Inflammatory macrophage (primary cell): ENCODE data around the gene KIF1C.
A peak's percentile ranks its signal among the peaks of the same experiment; 100 is the strongest.

Experiments used
- DNase-seq, 2 donors: peaks; one replicate each; pipeline ENCODE4 v3.0.0-alpha.2; 2020 to 2022
- total RNA-seq, 18 experiments: gene quantifications; one replicate each; lab custom pipeline; 2026; ENCODE audit warnings: mixed read lengths in 6 of 18, inconsistent platforms in 2 of 18; lab: John Stamatoyannopoulos, UW

KIF1C gene
- 52.4 to 189 (median 108) reads per million in 18 experiments for total RNA-seq

- peak; percentile 89 to 92 for DNase-seq
These were observed at the start of gene KIF1C, which contains the start of gene INCA1 for GRCh38 chr17:4997302-4998026. TSS of gene KIF1C (plus strand) at chr17:4997950. CDS start at chr17:5000247, 2,297 bp downstream. TSS of gene INCA1 (minus strand) at chr17:4997522. CDS start at chr17:4994437, 3,085 bp downstream.

- DNase-seq, result peak; percentile 95 to 98
These were observed 49.4 kb upstream of the KIF1C start, which contains the start of gene PFN1 for GRCh38 chr17:4948166-4948930. TSS of gene PFN1 (minus strand) at chr17:4948530. CDS start at chr17:4948394, 136 bp downstream.

GRCh38 chr17:4948931-4949320, 48.8 kb upstream of the KIF1C start:
- DNase-seq, result peak; percentile 93 to 95

GRCh38 chr17:4949321-4950074, 48.3 kb upstream of the KIF1C start:
- peak; percentile 86 to 91 for DNase-seq

GRCh38 chr17:4950075-4950745, 47.5 kb upstream of the KIF1C start:
- DNase-seq, result peak in 1 of 2 donors; percentile 38

GRCh38 chr17:4950746-4951204, 47.0 kb upstream of the KIF1C start, which contains the start of gene ENO3:
TSS of gene ENO3 (plus strand) at chr17:4951119. CDS start at chr17:4951830, 711 bp downstream.
- peak in 1 of 2 donors; percentile 0 for DNase-seq

DNA sequence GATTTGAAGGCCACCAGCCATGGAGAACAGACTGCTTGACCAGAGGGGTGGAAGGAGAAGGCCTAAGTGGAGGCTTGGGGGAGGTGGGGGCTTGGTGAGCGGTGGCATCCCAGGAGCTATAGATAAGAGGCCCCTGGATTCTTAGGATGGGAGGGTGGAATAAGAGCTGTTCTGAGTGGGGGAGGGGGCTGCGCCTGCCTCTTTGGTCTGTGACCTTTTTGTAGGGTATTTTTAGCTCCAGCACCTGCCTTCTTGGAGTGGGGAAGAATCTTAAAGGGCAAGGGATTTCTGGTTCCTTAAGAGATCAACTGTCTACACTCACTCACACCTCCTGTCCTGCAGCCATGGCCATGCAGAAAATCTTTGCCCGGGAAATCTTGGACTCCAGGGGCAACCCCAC, 46.3 kb upstream of the KIF1C start:
- no peak for DNase-seq

- no peak for DNase-seq
These were observed 44.2 kb upstream of the KIF1C start for GRCh38 chr17:4953451-4953961.

GRCh38 chr17:4955091-4955490, 42.7 kb upstream of the KIF1C start:
- DNase-seq, result no peak

DNA sequence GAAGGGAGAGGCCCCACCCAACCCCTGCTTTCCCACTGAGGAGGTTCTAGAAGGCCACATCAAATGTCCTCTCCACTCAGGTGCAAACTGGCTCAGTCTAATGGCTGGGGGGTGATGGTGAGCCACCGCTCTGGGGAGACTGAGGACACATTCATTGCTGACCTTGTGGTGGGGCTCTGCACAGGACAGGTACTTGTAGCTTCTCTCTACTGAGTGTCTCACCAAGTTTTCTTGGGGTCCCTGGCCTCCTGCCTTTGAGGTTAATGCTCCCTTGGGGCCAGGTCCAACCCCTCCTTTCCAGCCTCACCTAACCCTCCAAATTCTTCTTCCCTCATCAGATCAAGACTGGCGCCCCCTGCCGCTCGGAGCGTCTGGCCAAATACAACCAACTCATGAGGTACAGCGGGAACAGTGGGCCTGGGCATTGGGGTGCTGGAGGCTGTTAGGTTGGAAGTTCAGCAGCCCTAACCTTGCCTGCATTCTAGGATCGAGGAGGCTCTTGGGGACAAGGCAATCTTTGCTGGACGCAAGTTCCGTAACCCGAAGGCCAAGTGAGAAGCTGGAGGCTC, 41.2 kb upstream of the KIF1C start:
- DNase-seq, result peak in 1 of 2 donors; percentile 36

- no peak for DNase-seq
These were observed 39.6 kb upstream of the KIF1C start for GRCh38 chr17:4958102-4958501.

DNA sequence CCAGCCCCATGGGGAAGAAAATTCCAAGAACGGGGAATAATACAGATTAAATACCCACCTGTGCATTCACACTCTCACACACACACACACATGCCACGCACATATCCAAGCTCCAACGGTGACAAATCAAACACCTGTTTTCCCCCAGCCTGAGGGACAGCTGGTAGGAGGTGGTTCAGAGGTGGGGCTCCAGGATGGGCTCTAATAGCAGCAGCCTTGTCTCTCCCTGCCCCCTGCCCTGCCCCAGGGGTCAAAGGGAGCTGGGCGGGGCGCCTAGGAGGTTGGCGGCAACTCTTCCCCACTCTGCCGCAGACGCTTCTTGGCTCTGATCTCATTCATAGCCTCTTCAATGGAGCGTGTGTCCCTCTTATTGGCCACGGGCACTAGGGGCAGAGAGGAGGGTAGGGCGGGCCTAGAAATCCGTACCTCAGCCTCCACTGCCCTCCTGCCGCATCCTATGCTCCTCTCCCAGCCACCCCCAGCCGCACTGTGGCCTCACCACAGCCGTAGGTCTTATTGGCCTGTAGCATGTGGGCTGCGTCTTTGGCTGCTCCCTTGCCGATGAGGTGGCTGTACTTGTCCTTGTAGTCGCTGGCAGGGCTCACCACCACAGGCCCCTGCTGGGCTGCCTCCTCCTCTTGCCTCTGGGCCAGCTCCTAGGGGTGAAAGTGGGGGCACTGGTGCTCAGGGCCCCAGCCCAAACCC, 38.3 kb upstream of the KIF1C start:
- no peak for DNase-seq

DNA sequence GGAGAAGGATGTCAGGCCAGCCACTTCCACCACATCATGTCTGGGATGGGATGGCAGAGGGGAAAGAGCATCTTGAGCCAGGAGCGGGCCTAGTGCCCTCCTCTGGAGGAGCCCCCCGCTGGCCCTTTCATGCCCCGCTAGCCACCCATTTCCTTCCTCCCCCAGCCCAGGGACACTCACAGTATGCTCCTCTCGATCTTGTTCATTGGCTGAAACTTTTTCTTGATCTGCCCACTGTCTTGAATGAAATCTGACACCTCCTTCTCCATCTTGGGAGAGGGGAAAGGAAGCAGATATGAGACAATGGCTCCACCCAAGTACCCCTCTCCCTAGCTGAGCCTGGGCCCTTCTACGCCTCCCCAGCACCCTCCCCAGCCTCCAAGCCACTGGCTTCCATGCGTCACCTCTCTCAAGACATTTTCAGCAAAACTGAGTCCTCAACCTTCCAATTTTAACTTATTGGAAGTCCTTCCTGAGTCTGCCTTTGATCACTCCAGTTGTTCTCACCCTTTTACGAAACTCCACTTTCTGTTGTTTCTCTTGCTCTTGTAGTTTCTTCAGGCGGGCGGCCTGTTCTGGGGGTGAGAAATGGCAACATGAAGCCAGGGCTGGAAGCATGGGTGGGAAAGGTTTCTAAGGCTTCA, 37.3 kb upstream of the KIF1C start:
- no peak for DNase-seq

GRCh38 chr17:4965311-4965986, 32.3 kb upstream of the KIF1C start:
- no peak for DNase-seq

GRCh38 chr17:4966844-4967538, 30.8 kb upstream of the KIF1C start:
- DNase-seq, result peak; percentile 99

DNA sequence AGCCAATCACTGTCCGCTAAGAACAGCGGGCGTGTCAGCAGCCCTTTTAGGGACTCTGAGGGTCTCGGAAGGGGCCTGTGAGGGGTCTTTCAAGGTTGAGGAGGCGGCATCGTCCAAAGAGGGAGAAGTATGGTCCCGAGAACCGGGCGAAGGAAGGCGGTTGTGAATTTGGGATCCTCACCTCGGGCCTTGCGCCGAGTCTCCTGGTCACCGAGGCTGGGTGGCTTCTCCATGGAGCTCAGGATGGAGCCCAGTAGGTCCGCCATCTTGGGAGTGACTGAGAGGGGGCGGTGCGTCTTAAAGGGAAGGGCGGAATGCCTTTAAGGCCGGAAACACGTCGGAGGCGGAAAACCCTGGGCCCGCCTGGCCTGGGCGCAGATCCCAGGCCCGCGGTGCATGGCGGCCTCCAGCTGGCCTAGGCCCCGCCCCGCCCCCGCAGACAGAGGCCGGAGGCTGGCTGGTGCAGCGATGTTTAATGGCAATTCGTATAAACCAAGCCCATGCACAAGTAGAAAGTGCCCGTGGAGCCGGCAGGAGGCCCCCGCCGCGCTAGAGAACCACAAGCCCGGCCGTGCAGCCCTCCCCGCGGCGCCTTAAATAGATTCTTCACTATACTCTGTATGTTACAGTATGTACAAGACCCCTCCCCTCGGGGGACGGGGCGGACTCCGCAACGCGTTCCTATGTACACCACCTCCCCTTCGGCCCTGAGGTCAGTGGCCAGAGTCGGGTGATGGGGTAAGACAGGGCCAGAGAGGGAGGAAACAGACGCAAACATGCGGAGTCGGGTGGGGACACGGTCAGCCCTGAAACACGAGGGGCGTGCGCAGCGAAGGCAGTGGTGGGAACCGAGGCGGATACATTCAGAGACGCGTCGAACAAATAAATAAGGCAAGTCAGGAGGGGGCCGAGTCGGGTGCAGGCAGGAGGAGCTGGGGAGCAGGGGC, 29.9 kb upstream of the KIF1C start, which contains the start of gene SPAG7:
Gene SPAG7, minus strand, starts transcription at position 279 of the 947 bp plus-strand sequence. Its CDS starts 13 bp downstream, at position 266.
- peak; percentile 97 for DNase-seq

DNA sequence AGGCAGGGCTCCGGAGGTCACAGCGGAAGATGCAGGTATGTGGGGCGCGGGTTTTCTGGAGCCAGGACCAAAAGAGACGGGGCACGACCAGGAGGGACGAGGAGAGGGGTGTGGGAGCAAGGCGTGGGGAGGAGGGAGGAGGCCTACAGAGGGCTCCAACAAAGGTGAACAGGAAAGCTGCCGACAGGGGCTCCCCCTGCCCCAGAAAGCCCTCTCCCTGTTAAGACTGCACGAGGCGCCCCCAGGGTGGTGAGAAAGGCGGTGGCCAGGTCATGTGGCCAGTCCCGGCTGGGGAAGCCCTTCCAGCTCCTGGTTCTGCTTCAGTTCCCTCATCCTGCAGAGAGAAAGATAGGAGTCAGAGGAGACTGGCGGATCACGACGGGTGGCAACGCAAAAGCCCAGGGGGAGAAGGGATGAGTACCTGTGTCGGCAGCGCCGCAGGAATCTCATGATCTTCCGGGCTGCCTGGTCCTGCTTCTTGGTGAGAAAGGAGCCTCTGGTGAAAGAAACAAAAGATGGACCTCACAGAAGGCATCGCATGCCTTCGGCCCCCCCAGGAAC, 29.2 kb upstream of the KIF1C start:
- DNase-seq, result peak in 1 of 2 donors; percentile 50
